IPS-18a (cell line): ENCODE measurements around the gene GTF3C5.
"Not testable (repeated sequence)": the region's sequence is repeated elsewhere in the genome, so short reads cannot be mapped to it uniquely, and the experiment has no call there.

Experiments
- H3K27ac ChIP-seq: one replicate; pipeline ENCODE4 v1.5.1; 2013; ENCODE audit warnings: low read length
- H3K27me3 ChIP-seq: one replicate; pipeline ENCODE4 v1.6.1; 2013; ENCODE audit warnings: mild to moderate bottlenecking, low read length; ENCODE audit not compliant: control insufficient read depth, insufficient read depth
- H3K36me3 ChIP-seq: one replicate; pipeline ENCODE4 v1.6.1; 2013; ENCODE audit warnings: low read depth, low read length; ENCODE audit not compliant: control insufficient read depth
- H3K4me1 ChIP-seq: one replicate; pipeline ENCODE4 v1.6.1; 2013; ENCODE audit warnings: low read depth, low read length; ENCODE audit not compliant: control insufficient read depth
- H3K4me3 ChIP-seq: one replicate; pipeline ENCODE4 v1.5.1; 2013; ENCODE audit warnings: low read length
- H3K9ac ChIP-seq: one replicate; pipeline ENCODE4 v1.6.1; 2013; ENCODE audit warnings: mild to moderate bottlenecking, low read length, moderate library complexity
- H3K9me3 ChIP-seq: one replicate; pipeline ENCODE4 v1.6.1; 2013; ENCODE audit warnings: low read depth, low read length; ENCODE audit not compliant: control insufficient read depth

GTF3C5 gene

GRCh38 chr9:133037775-133038515 lies 7.1 kb downstream of the GTF3C5 start:
- H3K27ac ChIP-seq = no peak overlapping the region
- no peak overlapping the region for H3K9ac ChIP-seq
- peaks cover 11% of the 10 kb centered on the region for H3K36me3 ChIP-seq

GRCh38 chr9:133040892-133041479 lies 10.2 kb downstream of the GTF3C5 start:
- not testable (repeated sequence) for H3K9ac ChIP-seq, H3K4me1 ChIP-seq, H3K27ac ChIP-seq, H3K27me3 ChIP-seq, H3K4me3 ChIP-seq, H3K9me3 ChIP-seq
- H3K36me3 ChIP-seq = peaks cover 34% of the 10 kb centered on the region

More at GRCh38 chr9:133037775-133038515, 7.1 kb downstream of the GTF3C5 start:
- no peaks in the 10 kb centered on the region for H3K4me1 ChIP-seq
- H3K27me3 ChIP-seq = no peaks in the 10 kb centered on the region
- H3K4me3 ChIP-seq = no peak overlapping the region
- H3K9me3 ChIP-seq = no peaks in the 10 kb centered on the region

- Histone ChIP-seq H3K4me1 (no peaks in the 10 kb centered on the region), H3K4me3 (no peak overlapping the region), H3K9ac (no peak overlapping the region), H3K9me3 (no peaks in the 10 kb centered on the region), H3K36me3 (peaks cover 42% of the 10 kb centered on the region), H3K27me3 (no peaks in the 10 kb centered on the region), H3K27ac (no peak overlapping the region)
Measured at GRCh38 chr9:133041958-133042357, 11.2 kb downstream of the GTF3C5 start.

- H3K4me3 ChIP-seq = no peak overlapping the region
- no peak overlapping the region for H3K27ac ChIP-seq
- H3K27me3 ChIP-seq = no peaks in the 10 kb centered on the region
- no peak overlapping the region for H3K9ac ChIP-seq
- H3K36me3 ChIP-seq = peaks cover 47% of the 10 kb centered on the region
- no peaks in the 10 kb centered on the region for H3K9me3 ChIP-seq
- H3K4me1 ChIP-seq = no peaks in the 10 kb centered on the region
Measured at GRCh38 chr9:133042676-133043075, 11.9 kb downstream of the GTF3C5 start.

- Histone ChIP-seq H3K4me1 (no peaks in the 10 kb centered on the region), H3K9ac (no peak overlapping the region), H3K9me3 (no peaks in the 10 kb centered on the region), H3K27ac (no peak overlapping the region), H3K4me3 (no peak overlapping the region), H3K27me3 (no peaks in the 10 kb centered on the region), H3K36me3 (peaks cover 47% of the 10 kb centered on the region)
Measured at GRCh38 chr9:133043449-133044035, 12.7 kb downstream of the GTF3C5 start.

GRCh38 chr9:133044125-133044524 lies 13.3 kb downstream of the GTF3C5 start:
- no peak overlapping the region for H3K4me3 ChIP-seq
- no peak overlapping the region for H3K27ac ChIP-seq
- no peaks in the 10 kb centered on the region for H3K4me1 ChIP-seq
- peaks cover 49% of the 10 kb centered on the region for H3K36me3 ChIP-seq
- no peaks in the 10 kb centered on the region for H3K9me3 ChIP-seq
- no peak overlapping the region for H3K9ac ChIP-seq
- no peaks in the 10 kb centered on the region for H3K27me3 ChIP-seq

GRCh38 chr9:133044661-133045060 lies 13.9 kb downstream of the GTF3C5 start:
- H3K27ac ChIP-seq = no peak overlapping the region
- no peaks in the 10 kb centered on the region for H3K4me1 ChIP-seq
- peaks cover 53% of the 10 kb centered on the region for H3K36me3 ChIP-seq
- H3K9me3 ChIP-seq = no peaks in the 10 kb centered on the region
- no peak overlapping the region for H3K9ac ChIP-seq
- no peaks in the 10 kb centered on the region for H3K27me3 ChIP-seq
- no peak overlapping the region for H3K4me3 ChIP-seq

GRCh38 chr9:133045132-133045531 lies 14.3 kb downstream of the GTF3C5 start:
- Histone ChIP-seq H3K4me1 (no peaks in the 10 kb centered on the region), H3K27me3 (no peaks in the 10 kb centered on the region), H3K9ac (no peak overlapping the region), H3K36me3 (peaks cover 58% of the 10 kb centered on the region), H3K4me3 (no peak overlapping the region), H3K9me3 (no peaks in the 10 kb centered on the region), H3K27ac (no peak overlapping the region)

GRCh38 chr9:133046196-133046899 lies 15.6 kb downstream of the GTF3C5 start:
- Histone ChIP-seq H3K9ac (no peak overlapping the region), H3K36me3 (peaks cover 66% of the 10 kb centered on the region), H3K27ac (no peak overlapping the region), H3K27me3 (no peaks in the 10 kb centered on the region), H3K9me3 (no peaks in the 10 kb centered on the region), H3K4me3 (no peak overlapping the region), H3K4me1 (no peaks in the 10 kb centered on the region)

- Histone ChIP-seq H3K4me3 (no peak overlapping the region), H3K4me1 (no peaks in the 10 kb centered on the region), H3K27ac (no peak overlapping the region), H3K9me3 (no peaks in the 10 kb centered on the region), H3K36me3 (peaks cover 69% of the 10 kb centered on the region), H3K27me3 (no peaks in the 10 kb centered on the region), H3K9ac (no peak overlapping the region)
Measured at GRCh38 chr9:133046900-133047295, 16.1 kb downstream of the GTF3C5 start.

- H3K9me3 ChIP-seq = no peaks in the 10 kb centered on the region
- no peak overlapping the region for H3K27ac ChIP-seq
- no peaks in the 10 kb centered on the region for H3K4me1 ChIP-seq
- peaks cover 55% of the 10 kb centered on the region for H3K36me3 ChIP-seq
- no peak overlapping the region for H3K9ac ChIP-seq
- no peaks in the 10 kb centered on the region for H3K27me3 ChIP-seq
- H3K4me3 ChIP-seq = no peak overlapping the region
Measured at GRCh38 chr9:133048595-133048994, 17.8 kb downstream of the GTF3C5 start.
